HCT116 (cell line): ENCODE results near the gene RCOR3.

Experiments
- CTCF ChIP-seq, 3 experiments: fragments of 200-600 bp in 1 of 3; sonication (generic) in 1 of 3; IDR thresholded peaks in 2 of 3; conservative IDR thresholded peaks in 1 of 3; 2 replicates each; pipeline ENCODE4 v1.5.1; 2012 to 2017; ENCODE audit warnings: low read depth in 2 of 3, low read length in 2 of 3, antibody characterized with exemption in 1 of 3, borderline replicate concordance in 1 of 3, control low read depth in 1 of 3, mild to moderate bottlenecking in 1 of 3, mixed read lengths in 1 of 3, mixed run types in 1 of 3, moderate library complexity in 1 of 3; ENCODE audit not compliant: insufficient read depth in 1 of 3
- EZH2 ChIP-seq: fragments of 200-600 bp; sonication (generic); IDR thresholded peaks from 2 replicates; pipeline ENCODE4 v1.6.1; 2017; ENCODE audit warnings: antibody characterized with exemption, mixed run types
- JUND ChIP-seq: IDR thresholded peaks from 2 replicates; pipeline ENCODE4 v1.6.1; 2012
- TF ChIP-seq, protein P1 (sequence below): IDR thresholded peaks from 2 replicates; pipeline ENCODE4 v1.6.1; 2012
- TF ChIP-seq, protein P2 (sequence below): IDR thresholded peaks from 2 replicates; pipeline ENCODE4 v1.6.1; 2012; ENCODE audit warnings: low read depth

DNA sequence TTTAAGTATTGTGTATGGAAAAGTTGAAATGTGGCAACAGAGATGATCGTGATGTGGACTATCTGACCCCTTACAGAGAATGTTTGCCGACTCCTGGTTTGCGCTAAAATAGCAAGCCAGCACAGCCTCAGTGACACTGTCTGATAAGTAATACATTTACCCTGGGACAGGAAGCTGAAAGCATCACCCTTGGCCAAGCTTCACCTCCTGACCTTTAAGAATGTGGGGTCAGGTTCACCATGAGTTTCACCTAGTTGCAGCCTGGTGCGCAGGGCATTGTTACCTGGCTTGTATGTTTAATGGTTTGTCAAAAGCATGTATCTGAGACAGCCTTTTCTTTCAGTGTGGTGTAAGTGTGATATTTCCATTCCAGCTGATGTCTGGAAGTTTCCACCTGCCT lies 96.7 kb downstream of the RCOR3 start:
- TF ChIP-seq CTCF (IDR thresholded peaks at IDR 0.05 in 2 of 3, conservative IDR thresholded peaks at IDR 0.05 in 1 of 3; ENCODE audit: borderline replicate concordance in 1 of 3, insufficient read depth in 1 of 3, low read depth in 2 of 3, low read length in 2 of 3) (no peak), EZH2 (no peak), JUND (no peak)
- TF ChIP-seq, protein P1, sequence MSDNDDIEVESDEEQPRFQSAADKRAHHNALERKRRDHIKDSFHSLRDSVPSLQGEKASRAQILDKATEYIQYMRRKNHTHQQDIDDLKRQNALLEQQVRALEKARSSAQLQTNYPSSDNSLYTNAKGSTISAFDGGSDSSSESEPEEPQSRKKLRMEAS, result no peak
- TF ChIP-seq, protein P2, sequence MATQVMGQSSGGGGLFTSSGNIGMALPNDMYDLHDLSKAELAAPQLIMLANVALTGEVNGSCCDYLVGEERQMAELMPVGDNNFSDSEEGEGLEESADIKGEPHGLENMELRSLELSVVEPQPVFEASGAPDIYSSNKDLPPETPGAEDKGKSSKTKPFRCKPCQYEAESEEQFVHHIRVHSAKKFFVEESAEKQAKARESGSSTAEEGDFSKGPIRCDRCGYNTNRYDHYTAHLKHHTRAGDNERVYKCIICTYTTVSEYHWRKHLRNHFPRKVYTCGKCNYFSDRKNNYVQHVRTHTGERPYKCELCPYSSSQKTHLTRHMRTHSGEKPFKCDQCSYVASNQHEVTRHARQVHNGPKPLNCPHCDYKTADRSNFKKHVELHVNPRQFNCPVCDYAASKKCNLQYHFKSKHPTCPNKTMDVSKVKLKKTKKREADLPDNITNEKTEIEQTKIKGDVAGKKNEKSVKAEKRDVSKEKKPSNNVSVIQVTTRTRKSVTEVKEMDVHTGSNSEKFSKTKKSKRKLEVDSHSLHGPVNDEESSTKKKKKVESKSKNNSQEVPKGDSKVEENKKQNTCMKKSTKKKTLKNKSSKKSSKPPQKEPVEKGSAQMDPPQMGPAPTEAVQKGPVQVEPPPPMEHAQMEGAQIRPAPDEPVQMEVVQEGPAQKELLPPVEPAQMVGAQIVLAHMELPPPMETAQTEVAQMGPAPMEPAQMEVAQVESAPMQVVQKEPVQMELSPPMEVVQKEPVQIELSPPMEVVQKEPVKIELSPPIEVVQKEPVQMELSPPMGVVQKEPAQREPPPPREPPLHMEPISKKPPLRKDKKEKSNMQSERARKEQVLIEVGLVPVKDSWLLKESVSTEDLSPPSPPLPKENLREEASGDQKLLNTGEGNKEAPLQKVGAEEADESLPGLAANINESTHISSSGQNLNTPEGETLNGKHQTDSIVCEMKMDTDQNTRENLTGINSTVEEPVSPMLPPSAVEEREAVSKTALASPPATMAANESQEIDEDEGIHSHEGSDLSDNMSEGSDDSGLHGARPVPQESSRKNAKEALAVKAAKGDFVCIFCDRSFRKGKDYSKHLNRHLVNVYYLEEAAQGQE, result no peak
